NB4 (cell line): ENCODE data around the gene MX1.

Experiments
- CTCF ChIP-seq: IDR thresholded peaks from one replicate; pipeline ENCODE4 v1.5.1; 2012; ENCODE audit warnings: low read depth, low read length
- POLR2A ChIP-seq: IDR thresholded peaks from 2 replicates; pipeline ENCODE4 v1.6.1; 2011; ENCODE audit warnings: mild to moderate bottlenecking; ENCODE audit not compliant: insufficient read length; ENCODE audit errors: extremely low read depth

- TF ChIP-seq CTCF = no peak
- no peak for TF ChIP-seq POLR2A
Observed at GRCh38 chr21:41501919-41502318, 75.9 kb downstream of the MX1 start.
